Measurements from ENCODE around the gene TMEM256. TPM values are rescaled to one million over a fixed set of nuclear protein-coding genes. Genes with fewer than 3 reads are reported as not detected.

Gene TMEM256
- total RNA-seq, 1 experiment from 2014 or later = 55.4 TPM

GRCh38 chr17:7404737-7405349 lies 946 bp upstream of the TMEM256 start:
- no peaks in the 10 kb centered on the region for H4K20me1 ChIP-seq (ENCODE audit: insufficient read depth)
- H3K27me3 ChIP-seq (ENCODE audit: insufficient read depth, low read depth) = no peaks in the 10 kb centered on the region
- DNase-seq = peak in 1 of 2 experiments; percentile 51
- 0 out of 2 replicates have a peak, but pooled peaks cover 5% of the 10 kb centered on the region for H3K79me2 ChIP-seq (ENCODE audit: low read depth)
- no peak overlapping the region for H3K27ac ChIP-seq
- intact Hi-C loops (cut with micrococcal nuclease; ENCODE audit: unreplicated experiment) = loop anchor here (1.0 to 5.0 kb wide), 9 partner anchors 11 to 432 kb away; partner anchors contain the start of genes CLDN7, KCTD11, PLSCR3 and POLR2A
- peaks cover 6% of the 10 kb centered on the region; the same call in 1 of the 2 replicates for H3F3A ChIP-seq (ENCODE audit: insufficient read depth, low read depth)
- H3K9me3 ChIP-seq (ENCODE audit: insufficient read depth, low read depth) = no peaks in the 10 kb centered on the region
- H3K4me1 ChIP-seq (replicated peaks; ENCODE audit: insufficient read depth) = peaks cover 11% of the 10 kb centered on the region
- no peaks in the 10 kb centered on the region for H3K9me2 ChIP-seq (ENCODE audit: insufficient read depth)
- H3K4me3 ChIP-seq = peak overlapping the region; percentile 62
- H3K4me2 ChIP-seq = peak overlapping the region; percentile 79
- TSS peak; percentile 53 for BruUV-seq (replicated peaks)
- no peaks in the 10 kb centered on the region for H3K36me3 ChIP-seq (ENCODE audit: low read depth)
- no peak for TF ChIP-seq EZH2 (IDR thresholded peaks at IDR 0.05; ENCODE audit: low read depth)
- no peak for TF ChIP-seq CTCF (conservative IDR thresholded peaks at IDR 0.05)
- H2AFZ ChIP-seq = peak overlapping the region; percentile 81
- POLR2A ChIA-PET (ENCODE audit: unreplicated experiment) = interaction anchor here (0.6 to 2.1 kb wide), 10 partner anchors 11 to 302 kb away, joined by 3 to 34 read pairs (median 4); partner anchors contain the start of genes PLSCR3 and TMEM102
- CTCF ChIA-PET = interaction anchor here (0.6 to 1.3 kb wide), 6 partner anchors 31 to 357 kb away, joined by 3 to 19 read pairs (median 6); partner anchors contain the start of gene TMEM102

- peak overlapping the region; percentile 88 for H3K4me2 ChIP-seq
- BruUV-seq (replicated peaks) = no TSS peak
- H3F3A ChIP-seq (ENCODE audit: insufficient read depth, low read depth) = peaks cover 12% of the 10 kb centered on the region; the same call in 1 of the 2 replicates
- H3K27me3 ChIP-seq (ENCODE audit: insufficient read depth, low read depth) = no peaks in the 10 kb centered on the region
- H4K20me1 ChIP-seq (ENCODE audit: insufficient read depth) = no peaks in the 10 kb centered on the region
- no peaks in the 10 kb centered on the region for H3K9me2 ChIP-seq (ENCODE audit: insufficient read depth)
- H3K4me3 ChIP-seq = peak overlapping the region; percentile 76
- POLR2A ChIA-PET (ENCODE audit: unreplicated experiment) = interaction anchor here (0.5 to 2.1 kb wide), 19 partner anchors 9 to 1241 kb away, joined by 3 to 34 read pairs (median 7); partner anchors contain the start of genes CTDNEP1, PLSCR3 and TMEM102
- no peaks in the 10 kb centered on the region for H3K9me3 ChIP-seq (ENCODE audit: insufficient read depth, low read depth)
- no peak for TF ChIP-seq EZH2 (IDR thresholded peaks at IDR 0.05; ENCODE audit: low read depth)
- H3K36me3 ChIP-seq (ENCODE audit: low read depth) = no peaks in the 10 kb centered on the region
- peak overlapping the region; percentile 51; the same call in 1 of the 2 replicates for H3K27ac ChIP-seq
- intact Hi-C loops (cut with micrococcal nuclease; ENCODE audit: unreplicated experiment) = loop anchor here (5.0 kb wide), 5 partner anchors 51 to 434 kb away; partner anchors contain the start of genes CLDN7, KCTD11, TP53 and WRAP53
- DNase-seq = no peak
- peaks cover 15% of the 10 kb centered on the region for H3K4me1 ChIP-seq (replicated peaks; ENCODE audit: insufficient read depth)
- 0 out of 2 replicates have a peak, but pooled peaks cover 5% of the 10 kb centered on the region for H3K79me2 ChIP-seq (ENCODE audit: low read depth)
- CTCF ChIA-PET = interaction anchor here (0.5 to 1.3 kb wide), 7 partner anchors 32 to 284 kb away, joined by 3 to 19 read pairs (median 7); partner anchors contain the start of genes SLC2A4 and TMEM102
- H2AFZ ChIP-seq = no peak overlapping the region
Observed at GRCh38 chr17:7403727-7403976, 245 bp downstream of the TMEM256 start.

- no peaks in the 10 kb centered on the region for H3K27me3 ChIP-seq (ENCODE audit: insufficient read depth, low read depth)
- TF ChIP-seq EZH2 (IDR thresholded peaks at IDR 0.05; ENCODE audit: low read depth) (no peak), CTCF (conservative IDR thresholded peaks at IDR 0.05) (no peak)
- ChIA-PET POLR2A (ENCODE audit: unreplicated experiment) (interaction anchor here (0.5 to 2.1 kb wide), 12 partner anchors 9 to 1241 kb away, joined by 3 to 34 read pairs (median 6); partner anchors contain the start of genes KCNAB3, PLSCR3 and TMEM102), CTCF (interaction anchor here (0.5 to 1.3 kb wide), 5 partner anchors 32 to 716 kb away, joined by 3 to 19 read pairs (median 5); partner anchors contain the start of genes ALOXE3, SLC2A4 and TMEM102)
- H3K4me3 ChIP-seq = peak overlapping the region; percentile 76
- H3K36me3 ChIP-seq (ENCODE audit: low read depth) = no peaks in the 10 kb centered on the region
- no peaks in the 10 kb centered on the region for H4K20me1 ChIP-seq (ENCODE audit: insufficient read depth)
- DNase-seq = peak in 1 of 2 experiments; percentile 26
- H3K4me1 ChIP-seq (replicated peaks; ENCODE audit: insufficient read depth) = peaks cover 15% of the 10 kb centered on the region
- H3K9me2 ChIP-seq (ENCODE audit: insufficient read depth) = no peaks in the 10 kb centered on the region
- H3F3A ChIP-seq (ENCODE audit: insufficient read depth, low read depth) = peaks cover 12% of the 10 kb centered on the region; the same call in 1 of the 2 replicates
- H3K27ac ChIP-seq = 0 out of 2 replicates have a peak overlapping the region, but pooled peaks have one; percentile 12
- H3K79me2 ChIP-seq (ENCODE audit: low read depth) = 0 out of 2 replicates have a peak, but pooled peaks cover 5% of the 10 kb centered on the region
- intact Hi-C loops (cut with micrococcal nuclease; ENCODE audit: unreplicated experiment) = loop anchor here (5.0 kb wide), 5 partner anchors 51 to 434 kb away; partner anchors contain the start of genes CLDN7, KCTD11, TP53 and WRAP53
- no peaks in the 10 kb centered on the region for H3K9me3 ChIP-seq (ENCODE audit: insufficient read depth, low read depth)
- no peak overlapping the region for H2AFZ ChIP-seq
- peak overlapping the region; percentile 88 for H3K4me2 ChIP-seq
- BruUV-seq (replicated peaks) = TSS peak; percentile 49
Observed at GRCh38 chr17:7403043-7403726, 712 bp downstream of the TMEM256 start.
